SK-N-SH treated with all-trans-retinoic acid at 6 μM for 48 hours (cell line): ENCODE results near the gene TCL1A.

ENCODE experiments used
- BACH2 ChIP-seq: fragments of 250-450 bp; sonication (Bioruptor Pico); IDR thresholded peaks from 2 replicates; pipeline ENCODE4 v1.9.0; 2021; ENCODE audit warnings: mild to moderate bottlenecking, borderline replicate concordance
- PPARA ChIP-seq: fragments of 250-450 bp; sonication (Bioruptor Pico); IDR thresholded peaks from 2 replicates; pipeline ENCODE4 v1.5.0; 2020; ENCODE audit warnings: mild to moderate bottlenecking, borderline replicate concordance
- TOX ChIP-seq: fragments of 250-450 bp; sonication (Bioruptor Pico); IDR thresholded peaks from 2 replicates; pipeline ENCODE4 v1.8.0; 2021; ENCODE audit warnings: mild to moderate bottlenecking, moderate library complexity, borderline replicate concordance
- ZC3H10 ChIP-seq: fragments of 250-450 bp; sonication (Bioruptor Pico); IDR thresholded peaks from 2 replicates; pipeline ENCODE4 v1.5.1; 2021; ENCODE audit warnings: mild to moderate bottlenecking, moderate library complexity
- TF ChIP-seq, protein P1 (sequence below): fragments of 250-450 bp; sonication (Bioruptor Pico); IDR thresholded peaks from 2 replicates; pipeline ENCODE4 v1.8.0; 2020; ENCODE audit warnings: mild to moderate bottlenecking, moderate library complexity, borderline replicate concordance

DNA sequence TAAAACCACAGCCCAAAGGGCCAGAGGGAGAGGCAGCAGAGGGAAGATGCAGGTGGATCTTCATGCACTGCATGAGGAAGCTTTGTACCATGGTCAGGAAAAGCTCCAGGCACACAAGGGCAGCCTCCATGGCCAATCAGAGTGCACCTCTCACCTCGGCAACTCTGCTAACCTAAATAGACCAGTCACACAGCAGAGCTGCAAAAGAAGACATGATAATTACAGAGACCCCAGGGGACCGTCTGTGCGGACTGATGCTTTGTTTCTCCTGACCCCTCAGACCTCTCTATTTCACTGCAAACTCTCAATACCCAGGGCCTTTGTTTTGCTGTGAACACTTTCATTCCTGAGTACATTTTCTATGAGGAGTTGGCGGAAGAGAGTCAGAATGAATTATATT, 38.4 kb downstream of the TCL1A start:
- TF ChIP-seq ZC3H10 (CRISPR knock-in tag) (no peak), TOX (CRISPR knock-in tag) (no peak), PPARA (CRISPR knock-in tag) (no peak), BACH2 (CRISPR knock-in tag) (no peak)
- TF ChIP-seq, protein P1, sequence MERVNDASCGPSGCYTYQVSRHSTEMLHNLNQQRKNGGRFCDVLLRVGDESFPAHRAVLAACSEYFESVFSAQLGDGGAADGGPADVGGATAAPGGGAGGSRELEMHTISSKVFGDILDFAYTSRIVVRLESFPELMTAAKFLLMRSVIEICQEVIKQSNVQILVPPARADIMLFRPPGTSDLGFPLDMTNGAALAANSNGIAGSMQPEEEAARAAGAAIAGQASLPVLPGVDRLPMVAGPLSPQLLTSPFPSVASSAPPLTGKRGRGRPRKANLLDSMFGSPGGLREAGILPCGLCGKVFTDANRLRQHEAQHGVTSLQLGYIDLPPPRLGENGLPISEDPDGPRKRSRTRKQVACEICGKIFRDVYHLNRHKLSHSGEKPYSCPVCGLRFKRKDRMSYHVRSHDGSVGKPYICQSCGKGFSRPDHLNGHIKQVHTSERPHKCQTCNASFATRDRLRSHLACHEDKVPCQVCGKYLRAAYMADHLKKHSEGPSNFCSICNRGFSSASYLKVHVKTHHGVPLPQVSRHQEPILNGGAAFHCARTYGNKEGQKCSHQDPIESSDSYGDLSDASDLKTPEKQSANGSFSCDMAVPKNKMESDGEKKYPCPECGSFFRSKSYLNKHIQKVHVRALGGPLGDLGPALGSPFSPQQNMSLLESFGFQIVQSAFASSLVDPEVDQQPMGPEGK (CRISPR knock-in tag) = no peak
